ENCODE measurements around the gene SBSN.

The SBSN gene

GRCh38 chr19:35528218-35529038, at the start of gene SBSN:
Gene SBSN (minus strand): TSS chr19:35528311. CDS start chr19:35528281, 30 bp downstream.
- no peak for DNase-seq

GRCh38 chr19:35571406-35571965, 43.4 kb upstream of the SBSN start:
- no peak for DNase-seq

GRCh38 chr19:35569281-35569781, 41.2 kb upstream of the SBSN start:
- no peak for DNase-seq

GRCh38 chr19:35566738-35567137, 38.6 kb upstream of the SBSN start:
- no peak for DNase-seq

- DNase-seq = no peak
Observed at GRCh38 chr19:35565016-35565856, 37.1 kb upstream of the SBSN start.

GRCh38 chr19:35563207-35563829, 35.2 kb upstream of the SBSN start, which contains the start of gene ATP4A:
Gene ATP4A (minus strand): TSS chr19:35563658. CDS start chr19:35563629, 29 bp downstream.
- DNase-seq = no peak

- no peak for DNase-seq
Observed at GRCh38 chr19:35562776-35563175, 34.7 kb upstream of the SBSN start.

- DNase-seq = no peak
Observed at GRCh38 chr19:35562336-35562735, 34.2 kb upstream of the SBSN start.

GRCh38 chr19:35561436-35561835, 33.3 kb upstream of the SBSN start:
- no peak for DNase-seq

- no peak for DNase-seq
Observed at GRCh38 chr19:35560677-35561076, 32.6 kb upstream of the SBSN start.

- DNase-seq = no peak
Observed at GRCh38 chr19:35560271-35560670, 32.2 kb upstream of the SBSN start.

- DNase-seq = no peak
Observed at GRCh38 chr19:35559781-35560180, 31.7 kb upstream of the SBSN start.

- DNase-seq = no peak
Observed at GRCh38 chr19:35559281-35559659, 31.2 kb upstream of the SBSN start.

GRCh38 chr19:35558400-35559280, 30.5 kb upstream of the SBSN start:
- DNase-seq = no peak

GRCh38 chr19:35557539-35558399, 29.7 kb upstream of the SBSN start:
- no peak for DNase-seq

GRCh38 chr19:35556846-35557538, 28.9 kb upstream of the SBSN start:
- no peak for DNase-seq

- no peak for DNase-seq
Observed at GRCh38 chr19:35556025-35556590, 28.0 kb upstream of the SBSN start.

- no peak for DNase-seq
Observed at GRCh38 chr19:35555301-35556005, 27.3 kb upstream of the SBSN start.

GRCh38 chr19:35554076-35554475, 26.0 kb upstream of the SBSN start:
- DNase-seq = no peak

Measured in DMS79 (cell line).